NCI-H1105 (cell line): ENCODE results near the gene LRP1.

Source experiments
- DNase-seq: peaks from one replicate; lab custom pipeline; 2025; lab: John Stamatoyannopoulos, UW

LRP1 gene

GRCh38 chr12:57223191-57224165, 95.2 kb downstream of the LRP1 start:
- DNase-seq = no peak

GRCh38 chr12:57224278-57224972, 96.1 kb downstream of the LRP1 start:
- no peak for DNase-seq

GRCh38 chr12:57224973-57225679, 96.8 kb downstream of the LRP1 start:
- peak; percentile 33 for DNase-seq

GRCh38 chr12:57225680-57226210, 97.5 kb downstream of the LRP1 start:
- no peak for DNase-seq

GRCh38 chr12:57226588-57227314, 98.5 kb downstream of the LRP1 start:
- DNase-seq = no peak

GRCh38 chr12:57227315-57228115, 99.2 kb downstream of the LRP1 start:
- no peak for DNase-seq

GRCh38 chr12:57229046-57229633, 100.9 kb downstream of the LRP1 start:
- DNase-seq = no peak

GRCh38 chr12:57229634-57230380, 101.5 kb downstream of the LRP1 start, which contains the start of gene SHMT2:
TSS of gene SHMT2 (plus strand) at chr12:57229711. CDS start at chr12:57229779, 68 bp downstream.
- DNase-seq = peak; percentile 84

- no peak for DNase-seq
Observed at GRCh38 chr12:57230381-57231155, 102.3 kb downstream of the LRP1 start.

- DNase-seq = no peak
Observed at GRCh38 chr12:57231276-57232021, 103.2 kb downstream of the LRP1 start.

GRCh38 chr12:57232156-57232756, 104.0 kb downstream of the LRP1 start:
- no peak for DNase-seq

GRCh38 chr12:57233357-57234232, 105.3 kb downstream of the LRP1 start:
- DNase-seq = no peak

GRCh38 chr12:57234233-57234570, 105.9 kb downstream of the LRP1 start:
- no peak for DNase-seq

- DNase-seq = no peak
Observed at GRCh38 chr12:57234571-57235016, 106.3 kb downstream of the LRP1 start.

- no peak for DNase-seq
Observed at GRCh38 chr12:57235017-57235727, 106.9 kb downstream of the LRP1 start.

GRCh38 chr12:57235728-57236131, 107.4 kb downstream of the LRP1 start:
- no peak for DNase-seq
